AG09319 (cell line): ENCODE measurements around the gene TAF13.

Experiments used
- DNase-seq: peaks from one replicate; pipeline ENCODE4 v3.0.0-alpha.2; 2010; ENCODE audit warnings: low read depth; ENCODE audit errors: extremely low read depth
- CTCF ChIP-seq: IDR thresholded peaks from 2 replicates; pipeline ENCODE4 v1.5.1; 2011; ENCODE audit warnings: low read depth, mild to moderate bottlenecking, inconsistent platforms, low read length, moderate library complexity

Gene TAF13

GRCh38 chr1:109091078-109091838 lies 15.5 kb upstream of the TAF13 start:
- DNase-seq: no peak
- TF ChIP-seq CTCF: no peak

- peak; percentile 87 for DNase-seq
- no peak for TF ChIP-seq CTCF
Measured at GRCh38 chr1:109090196-109091077, 14.6 kb upstream of the TAF13 start, which contains the start of gene TMEM167B. Gene TMEM167B (plus strand): TSS chr1:109090764. CDS start chr1:109090873, 109 bp downstream.

- peak; percentile 72 for TF ChIP-seq CTCF
- no peak for DNase-seq
Measured at GRCh38 chr1:109089242-109090015, 13.6 kb upstream of the TAF13 start.

- TF ChIP-seq CTCF: no peak
- no peak for DNase-seq
Measured at GRCh38 chr1:109084563-109085517, 9.0 kb upstream of the TAF13 start.

- DNase-seq: no peak
Measured at GRCh38 chr1:109083923-109084322, 8.1 kb upstream of the TAF13 start.

More at GRCh38 chr1:109083923-109084322, 8.1 kb upstream of the TAF13 start:
- TF ChIP-seq CTCF: no peak
